ENCODE data around the gene DKK1.
"Not testable (repeated sequence)": the region's sequence is repeated elsewhere in the genome, so short reads cannot be mapped to it uniquely, and the experiment has no call there.

The DKK1 gene

DNA sequence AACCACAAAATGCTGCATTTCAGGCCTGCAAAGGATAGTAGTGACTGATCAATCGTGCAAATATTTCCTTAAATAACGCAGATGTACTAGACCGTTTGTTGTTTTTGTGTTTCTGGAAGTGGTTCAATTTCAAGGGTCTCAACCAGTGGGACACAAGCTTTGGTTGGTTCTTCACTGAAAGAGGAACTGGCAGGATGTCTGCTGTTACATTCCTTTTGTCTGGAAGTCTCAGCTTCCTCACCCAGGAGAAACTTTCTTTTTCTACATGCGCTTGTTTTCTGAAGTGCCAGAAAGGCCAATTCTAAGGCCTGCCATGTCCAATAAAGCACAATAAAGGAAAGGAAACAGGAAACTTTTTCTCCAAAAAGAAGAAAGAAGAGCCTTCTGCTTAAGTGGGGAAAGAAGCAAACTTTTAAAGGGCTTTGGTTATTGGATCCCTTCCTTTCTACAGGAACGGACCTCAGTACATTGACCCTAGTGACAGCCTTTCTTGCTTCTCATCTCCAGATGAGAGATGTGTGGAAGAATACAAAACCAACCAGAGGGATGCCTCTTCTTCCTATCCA lies 4.1 kb downstream of the DKK1 start:
- no peak for DNase-seq (ENCODE audit: low read depth)

DNA sequence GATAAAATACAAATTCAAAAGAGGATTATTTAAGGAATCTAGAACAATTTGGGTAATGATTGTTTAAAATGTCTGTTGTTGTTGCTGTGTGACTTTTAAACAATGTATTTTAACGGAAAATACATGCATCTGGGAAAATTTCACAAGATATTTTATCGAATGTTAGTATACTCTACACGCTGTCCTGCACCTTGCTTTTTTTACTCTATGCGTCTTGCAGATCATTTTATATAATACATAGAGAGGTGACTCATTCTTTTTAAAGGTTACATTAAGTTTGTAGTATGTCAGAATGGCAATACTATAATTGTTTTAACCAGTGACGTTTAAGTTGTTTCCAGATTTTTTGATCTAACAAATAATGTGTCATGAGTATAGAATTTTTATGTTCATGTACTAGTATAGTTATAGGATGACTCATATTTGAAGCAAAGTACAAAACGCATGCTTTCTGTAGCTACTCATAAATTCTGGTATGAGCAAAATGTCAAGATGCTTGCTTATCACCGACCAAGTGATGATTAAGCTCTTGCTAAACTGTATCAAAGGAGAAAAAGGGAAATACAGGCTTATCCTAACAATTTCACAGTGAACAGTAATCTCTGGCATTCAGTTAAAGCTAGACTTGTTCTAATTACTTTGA lies 4.9 kb downstream of the DKK1 start:
- no peak for DNase-seq (ENCODE audit: low read depth)

- DNase-seq (ENCODE audit: low read depth), result no peak
Observed at GRCh38 chr10:52319926-52320325, 5.8 kb downstream of the DKK1 start.

DNA sequence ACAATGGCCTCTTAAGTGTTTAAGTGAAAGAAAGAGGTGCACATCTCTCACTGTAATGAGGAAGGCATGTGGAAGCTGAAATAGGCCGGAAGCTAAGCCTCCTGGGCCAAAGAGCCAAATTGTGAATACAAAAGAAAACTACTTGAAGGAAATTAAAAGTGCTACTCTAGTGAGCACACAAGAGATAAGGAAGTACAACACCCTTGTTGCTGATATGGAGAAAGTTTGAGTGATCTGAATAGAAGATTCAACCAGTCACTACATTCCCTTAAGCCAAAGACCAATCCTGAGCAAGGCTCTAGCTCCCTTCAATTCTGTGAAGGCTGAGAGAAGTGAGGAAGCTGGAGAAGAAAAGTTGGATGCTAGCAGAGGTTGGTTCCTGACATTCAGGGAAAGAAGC lies 8.2 kb downstream of the DKK1 start:
- DNase-seq (ENCODE audit: low read depth), result no peak

GRCh38 chr10:52322936-52323335 lies 8.9 kb downstream of the DKK1 start:
- DNase-seq (ENCODE audit: low read depth), result no peak

GRCh38 chr10:52326382-52326781 lies 12.3 kb downstream of the DKK1 start:
- DNase-seq (ENCODE audit: low read depth), result no peak

DNA sequence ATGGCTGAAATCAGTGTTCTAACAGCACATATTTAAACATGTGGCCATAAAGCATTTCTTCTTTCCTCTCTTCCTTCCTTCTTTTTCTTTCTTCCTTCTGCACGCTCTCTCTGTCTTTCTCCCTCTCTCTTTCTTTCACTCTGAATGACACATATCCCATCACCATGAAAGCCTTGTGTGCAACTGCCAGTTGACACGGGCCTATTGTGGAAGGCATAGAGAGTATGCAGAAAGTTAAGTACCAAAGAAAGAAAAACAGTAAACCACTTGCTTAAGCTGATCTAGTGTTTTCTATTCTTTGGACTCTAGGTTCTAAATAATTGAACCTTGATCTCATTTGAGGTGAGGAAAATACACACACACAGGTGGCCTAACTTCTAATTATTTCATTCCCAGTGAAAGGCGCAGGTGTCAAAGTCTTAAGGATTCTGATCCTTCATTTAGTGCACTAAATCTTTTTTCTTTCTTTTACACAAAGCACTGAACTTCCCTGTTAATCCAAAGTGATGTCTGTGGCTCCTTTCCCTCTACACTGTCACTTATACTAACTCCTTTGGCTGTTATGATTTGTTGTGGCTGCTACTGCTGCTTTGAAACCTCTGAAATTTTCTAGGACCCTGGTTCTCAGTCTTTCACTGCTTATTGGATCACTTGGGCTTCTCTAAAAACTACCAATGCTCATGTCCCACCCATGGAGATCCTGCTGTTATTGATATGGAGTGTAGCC lies 17.7 kb downstream of the DKK1 start:
- no peak for DNase-seq (ENCODE audit: low read depth)

- no peak for DNase-seq (ENCODE audit: low read depth)
Observed at GRCh38 chr10:52332815-52333214, 18.7 kb downstream of the DKK1 start.

DNA sequence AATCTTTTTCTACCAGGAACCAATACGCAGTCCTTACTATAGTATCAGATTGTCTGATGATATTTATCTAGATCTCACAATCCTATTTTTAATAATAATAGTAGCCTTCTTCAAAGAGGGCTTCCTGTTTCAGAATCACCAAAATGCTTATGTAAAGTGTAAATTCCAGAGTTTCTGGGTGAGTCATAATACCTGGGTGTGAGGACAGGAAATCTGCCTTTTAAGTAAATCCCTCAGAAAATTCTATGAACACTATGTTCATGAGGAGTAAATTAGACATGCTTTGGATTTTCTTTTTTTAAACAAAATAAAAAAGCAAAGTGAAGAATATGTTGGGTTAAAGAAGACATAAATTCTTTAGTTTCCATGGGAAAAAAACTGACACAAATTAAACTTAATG lies 20.5 kb downstream of the DKK1 start:
- no peak for DNase-seq (ENCODE audit: low read depth)

GRCh38 chr10:52335665-52336064 lies 21.6 kb downstream of the DKK1 start:
- DNase-seq (ENCODE audit: low read depth), result no peak

- DNase-seq (ENCODE audit: low read depth), result no peak
Observed at GRCh38 chr10:52337225-52337624, 23.1 kb downstream of the DKK1 start.

GRCh38 chr10:52343439-52343838 lies 29.4 kb downstream of the DKK1 start:
- no peak for DNase-seq (ENCODE audit: low read depth)

DNA sequence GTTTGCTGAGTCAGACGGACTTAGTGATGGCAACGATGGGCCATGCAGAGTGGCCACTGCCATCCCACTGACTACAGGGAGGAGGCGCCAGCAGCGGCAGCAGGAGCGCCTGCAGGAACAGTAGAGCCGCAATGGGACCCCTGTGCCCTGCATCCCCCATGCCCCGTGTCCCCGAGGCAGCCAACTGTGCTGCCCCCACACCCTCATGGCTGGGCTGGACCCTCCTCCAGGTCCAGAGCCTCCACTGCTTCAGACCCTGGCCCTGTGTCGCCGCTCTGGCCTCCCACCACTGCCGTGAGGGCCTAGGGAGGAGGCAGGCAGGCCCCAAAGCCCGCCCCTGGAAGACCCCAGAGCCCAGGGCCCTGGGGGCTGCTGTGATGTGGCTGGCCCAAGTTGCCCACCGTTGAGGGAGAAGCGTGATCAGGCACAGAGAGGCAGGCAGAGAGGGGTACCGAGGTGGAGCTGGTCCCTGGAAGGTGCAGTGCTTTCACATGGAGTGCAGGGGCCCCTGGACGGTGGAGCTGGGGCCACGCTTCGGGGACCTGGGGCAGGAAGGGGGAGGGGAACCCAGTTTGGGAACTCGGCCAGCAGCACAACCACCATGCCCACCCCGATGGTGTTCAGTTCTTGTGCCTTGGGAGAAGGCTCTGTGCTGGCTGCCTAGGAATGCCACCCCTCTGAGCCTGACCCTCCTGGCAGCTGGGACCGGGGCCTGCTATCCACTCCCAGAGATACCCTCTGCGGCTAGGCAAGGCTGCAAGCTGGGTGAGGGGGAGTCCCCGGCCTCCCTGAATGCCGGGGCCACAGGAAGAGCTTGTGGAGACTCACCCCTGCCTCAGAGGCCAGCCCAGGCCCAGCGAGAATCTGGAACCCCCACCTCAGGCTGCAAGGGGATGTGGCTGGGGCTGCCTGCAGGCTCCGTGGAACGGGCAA lies 32.6 kb downstream of the DKK1 start:
- DNase-seq (ENCODE audit: low read depth), result no peak

- DNase-seq (ENCODE audit: low read depth), result no peak
Observed at GRCh38 chr10:52347327-52347667, 33.2 kb downstream of the DKK1 start.

DNA sequence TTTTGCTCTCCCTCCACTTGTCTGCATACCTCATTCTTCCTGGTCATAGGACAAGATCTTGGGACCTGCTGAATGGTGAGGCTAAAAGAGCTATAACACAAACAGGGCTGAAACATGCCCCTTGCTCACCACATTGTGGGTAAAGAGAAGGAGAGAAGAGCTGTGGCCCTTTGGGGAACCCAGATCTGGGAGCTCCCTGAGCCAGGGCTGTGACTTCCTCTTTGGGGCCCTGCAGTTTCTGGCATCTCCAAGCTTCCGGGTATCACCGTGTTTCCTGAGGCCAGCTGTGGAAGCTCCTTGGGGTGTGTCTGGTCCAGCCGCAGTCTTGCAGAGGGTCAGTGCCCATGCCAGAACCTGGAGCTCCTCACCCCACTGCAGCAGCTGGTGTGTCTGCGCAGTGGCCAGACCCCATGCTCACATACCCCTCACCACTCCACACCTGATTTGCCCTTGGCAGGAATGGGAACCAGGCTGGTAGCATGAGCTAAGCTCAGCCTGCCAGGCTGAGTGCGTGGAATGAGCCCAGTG lies 34.0 kb downstream of the DKK1 start:
- no peak for DNase-seq (ENCODE audit: low read depth)

DNA sequence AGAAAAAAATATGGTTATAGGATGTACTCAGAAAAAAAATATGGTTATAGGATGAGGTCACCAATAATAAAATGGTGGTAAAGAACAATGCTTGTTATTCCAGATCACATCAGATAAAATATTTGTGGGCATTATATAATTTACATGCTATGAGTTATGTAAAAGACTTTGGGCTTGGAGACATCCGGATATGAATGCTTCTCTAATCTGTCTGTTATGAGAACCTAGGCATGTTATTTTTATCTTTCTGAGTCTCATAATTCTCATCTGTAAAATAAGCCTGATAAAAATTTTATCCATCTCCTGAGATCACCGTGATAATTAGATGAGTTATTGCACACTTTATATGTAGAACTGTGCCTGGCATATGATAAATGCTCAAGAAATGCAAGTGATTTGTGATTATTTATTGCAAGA lies 37.8 kb downstream of the DKK1 start:
- no peak for DNase-seq (ENCODE audit: low read depth)

DNA sequence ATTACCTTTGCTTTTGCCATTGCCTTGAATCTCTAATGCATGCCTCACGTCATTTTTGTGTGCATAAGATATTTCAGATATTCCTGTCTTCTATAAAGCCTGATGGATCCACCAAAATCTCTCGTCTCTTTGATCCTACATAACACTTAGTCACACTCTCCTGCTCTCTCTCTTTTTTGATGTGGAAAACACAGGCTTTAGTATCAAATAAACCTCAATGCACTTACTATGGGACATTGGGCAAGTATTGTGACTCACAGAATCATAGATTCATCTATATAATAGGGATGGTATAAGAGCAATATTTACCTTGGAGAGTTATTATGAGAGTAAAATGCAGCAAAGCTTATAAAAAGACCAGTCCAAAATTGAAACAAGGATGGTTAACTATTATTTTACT lies 39.1 kb downstream of the DKK1 start:
- DNase-seq (ENCODE audit: low read depth), result no peak

- no peak for DNase-seq (ENCODE audit: low read depth)
Observed at GRCh38 chr10:52353960-52354394, 39.9 kb downstream of the DKK1 start.

DNA sequence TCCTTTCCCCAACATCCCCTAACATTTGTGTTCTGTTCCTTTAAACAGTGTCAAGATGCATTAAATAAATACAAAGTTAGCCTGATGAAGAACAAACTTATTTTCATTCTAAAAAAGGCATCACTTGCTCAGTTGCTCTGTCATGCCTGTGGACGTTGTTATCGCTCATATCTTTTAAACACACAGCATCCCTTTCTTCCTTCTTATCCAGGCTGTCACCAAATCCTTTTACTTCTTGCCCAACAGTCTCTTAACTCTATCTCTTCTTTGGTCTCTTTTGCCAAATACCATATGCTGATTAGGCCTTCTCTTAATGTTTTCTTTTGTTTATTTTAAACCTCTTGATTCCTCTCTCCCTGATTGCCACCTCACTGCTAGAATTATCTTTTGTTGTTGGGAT lies 43.9 kb downstream of the DKK1 start:
- DNase-seq (ENCODE audit: low read depth), result no peak

DNA sequence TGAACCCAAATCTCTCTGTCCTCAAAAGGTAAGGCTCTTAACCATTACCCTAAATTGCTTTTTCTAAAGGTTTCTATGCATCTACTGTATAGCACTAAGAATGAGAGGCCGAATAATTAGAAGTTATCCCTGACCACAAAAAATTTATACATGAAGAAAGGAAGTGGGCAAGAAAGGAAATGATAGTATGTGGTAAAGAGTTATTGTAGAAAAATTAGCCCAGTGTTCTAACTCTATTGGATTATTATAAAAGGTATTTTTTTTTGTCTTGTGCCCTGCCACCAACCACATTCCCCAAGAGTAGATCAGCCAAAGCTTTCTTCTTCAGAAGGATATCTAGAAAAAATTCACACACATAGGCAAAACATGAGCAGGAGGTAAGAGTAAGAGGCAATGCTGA lies 45.4 kb downstream of the DKK1 start:
- DNase-seq (ENCODE audit: low read depth), result no peak

DNA sequence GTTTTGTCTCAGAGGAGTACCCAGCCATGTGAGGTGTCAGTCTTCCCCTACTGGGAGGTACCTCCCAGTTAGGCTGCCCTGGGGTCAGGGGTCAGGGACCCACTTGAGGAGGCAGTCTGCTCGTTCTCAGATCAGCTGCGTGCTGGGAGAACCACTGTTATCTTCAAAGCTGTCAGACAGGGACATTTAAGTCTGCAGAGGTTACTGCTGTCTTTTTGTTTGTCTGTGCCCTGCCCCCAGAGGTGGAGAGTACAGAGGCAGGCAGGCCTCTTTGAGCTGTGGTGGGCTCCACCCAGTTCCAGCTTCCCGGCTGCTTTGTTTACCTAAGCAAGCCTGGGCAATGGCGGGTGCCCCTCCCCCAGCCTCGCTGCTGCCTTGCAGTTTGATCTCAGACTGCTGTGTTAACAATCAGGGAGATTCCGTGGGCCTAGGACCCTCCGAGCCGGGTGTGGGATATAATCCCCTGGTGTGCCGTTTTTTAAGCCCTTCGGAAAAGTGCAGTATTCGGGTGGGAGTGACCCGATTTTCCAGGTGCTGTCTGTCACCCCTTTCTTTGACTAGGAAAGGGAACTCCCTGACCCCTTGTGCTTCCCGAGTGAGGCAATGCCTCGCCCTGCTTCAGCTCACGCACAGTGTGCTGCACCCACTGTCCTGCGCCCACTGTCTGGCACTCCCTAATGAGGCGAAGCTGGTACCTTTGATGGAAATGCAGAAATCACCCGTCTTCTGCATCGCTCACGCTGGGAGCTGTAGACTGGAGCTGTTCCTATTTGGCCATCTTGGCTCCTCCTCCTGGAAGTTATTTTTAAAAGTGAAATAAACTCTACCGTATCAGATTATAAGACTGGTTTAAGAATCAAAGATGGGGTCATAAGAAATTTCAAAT lies 51.7 kb downstream of the DKK1 start:
- not testable (repeated sequence) for DNase-seq (ENCODE audit: low read depth)
